ENCODE results near the gene ERC2. TPM values are rescaled to one million over a fixed set of nuclear protein-coding genes. Genes with fewer than 3 reads are reported as not detected.

Gene ERC2
- total and polyA plus RNA-seq, 7 donors: 0.52 to 5.7 (median 1.2) TPM; not detected in 2

- Histone ChIP-seq H3K27me3 (no peaks in the 10 kb centered on the region), H3K4me1 (peaks cover 0 to 37% (median 21%) of the 10 kb centered on the region in 4 donors), H3K4me3 (peak overlapping the region; percentile 26 to 53 (median 45)), H3K36me3 (peaks cover 0 to 4% (median 0%) of the 10 kb centered on the region in 4 donors), H3K27ac (peak overlapping the region in 2 of 4 donors; percentile 12 to 40), H3K9me3 (no peaks in the 10 kb centered on the region)
- intact Hi-C loops (cut with DNase I): loop anchor here (2.0 to 10.0 kb wide), 6 partner anchors 240 to 1014 kb away; no protein-coding TSS in a partner anchor
- TF ChIP-seq CTCF (IDR thresholded peaks at IDR 0.05) (no peak), EP300 (IDR thresholded peaks at IDR 0.05) (no peak), POLR2A (IDR thresholded peaks at IDR 0.05) (no peak), POLR2AphosphoS5 (IDR thresholded peaks at IDR 0.05) (no peak)
- 1 to 4% methylated on average over 42 of the region's 42 CpGs for WGBS, 2 donors
- DNase-seq: no peak
Measured at GRCh38 chr3:55480911-55481743, 987.1 kb downstream of the ERC2 start.

- Histone ChIP-seq H3K4me3 (no peak overlapping the region), H3K27me3 (no peaks in the 10 kb centered on the region), H3K9me3 (no peaks in the 10 kb centered on the region), H3K27ac (no peak overlapping the region), H3K4me1 (peaks cover 0 to 20% (median 15%) of the 10 kb centered on the region in 4 donors), H3K36me3 (peaks cover 0 to 7% (median 2%) of the 10 kb centered on the region in 4 donors)
- 40 to 59% methylated on average over 9 of the region's 9 CpGs for WGBS, 2 donors
- TF ChIP-seq POLR2AphosphoS5 (IDR thresholded peaks at IDR 0.05) (no peak), EP300 (IDR thresholded peaks at IDR 0.05) (no peak), CTCF (IDR thresholded peaks at IDR 0.05) (no peak), POLR2A (IDR thresholded peaks at IDR 0.05) (no peak)
- intact Hi-C loops (cut with DNase I): no loop called here
- DNase-seq: no peak
Measured at GRCh38 chr3:55477306-55478303, 990.7 kb downstream of the ERC2 start.

- Histone ChIP-seq H3K27ac (no peak overlapping the region), H3K4me1 (peaks cover 0 to 11% (median 10%) of the 10 kb centered on the region in 4 donors), H3K27me3 (no peaks in the 10 kb centered on the region), H3K36me3 (peaks cover 0 to 7% (median 2%) of the 10 kb centered on the region in 4 donors), H3K9me3 (no peaks in the 10 kb centered on the region), H3K4me3 (no peak overlapping the region)
- WGBS, 2 donors: 80 to 85% methylated on average over 3 of the region's 3 CpGs
- TF ChIP-seq POLR2AphosphoS5 (IDR thresholded peaks at IDR 0.05): no peak
- no peak for TF ChIP-seq POLR2A (IDR thresholded peaks at IDR 0.05)
- TF ChIP-seq CTCF (IDR thresholded peaks at IDR 0.05): no peak
- TF ChIP-seq EP300 (IDR thresholded peaks at IDR 0.05): no peak
- no peak for DNase-seq
- intact Hi-C loops (cut with DNase I): no loop called here
Measured at GRCh38 chr3:55476515-55476914, 991.8 kb downstream of the ERC2 start.

GRCh38 chr3:55474213-55474632 lies 994.0 kb downstream of the ERC2 start:
- intact Hi-C loops (cut with DNase I): no loop called here
- 63 to 73% methylated on average over 44 of the region's 44 CpGs for WGBS, 2 donors
- no peaks in the 10 kb centered on the region for H3K9me3 ChIP-seq
- peaks cover 0 to 18% (median 3%) of the 10 kb centered on the region in 4 donors for H3K36me3 ChIP-seq
- no peak overlapping the region for H3K27ac ChIP-seq
- TF ChIP-seq CTCF (IDR thresholded peaks at IDR 0.05) (no peak), EP300 (IDR thresholded peaks at IDR 0.05) (no peak), POLR2AphosphoS5 (IDR thresholded peaks at IDR 0.05) (no peak)
- no peak overlapping the region for H3K4me3 ChIP-seq
- H3K4me1 ChIP-seq: no peaks in the 10 kb centered on the region
- no peaks in the 10 kb centered on the region for H3K27me3 ChIP-seq
- DNase-seq: no peak
